GM12892 (cell line): ENCODE results near the gene ADAM17.
"Not testable (repeated sequence)": the region's sequence is repeated elsewhere in the genome, so short reads cannot be mapped to it uniquely, and the experiment has no call there.

Experiments
- DNase-seq: peaks from one replicate; pipeline ENCODE4 v3.0.0; 2011; ENCODE audit not compliant: insufficient read length
- FAIRE-seq: peaks from 2 replicates; lab custom pipeline; 2011; peaks lifted over from hg19 to GRCh38; lab: Jason Lieb, UNC
- POLR2A ChIP-seq: IDR thresholded peaks from 2 replicates; pipeline ENCODE4 v1.6.1; 2011; ENCODE audit warnings: low read depth, low read length, control low read depth
- POLR2AphosphoS5 ChIP-seq: IDR thresholded peaks from 2 replicates; pipeline ENCODE4 v1.6.1; 2011; ENCODE audit warnings: low read depth, low read length, control low read depth
- TAF1 ChIP-seq: IDR thresholded peaks from 2 replicates; pipeline ENCODE4 v1.6.1; 2011; ENCODE audit warnings: low read depth, mild to moderate bottlenecking, control low read depth, low read length, borderline replicate concordance

Gene ADAM17

GRCh38 chr2:9556121-9556743, 602 bp upstream of the ADAM17 start:
- FAIRE-seq, result peak; percentile 81

GRCh38 chr2:9554921-9555296, 721 bp downstream of the ADAM17 start:
- no peak for TF ChIP-seq POLR2AphosphoS5
- TF ChIP-seq TAF1, result no peak
- no peak for TF ChIP-seq POLR2A
- FAIRE-seq, result peak; percentile 5
- DNase-seq, result no peak

More at GRCh38 chr2:9556121-9556743, 602 bp upstream of the ADAM17 start:
- TF ChIP-seq TAF1 (no peak), POLR2AphosphoS5 (no peak), POLR2A (no peak)
- DNase-seq, result no peak

- DNase-seq, result no peak
- TF ChIP-seq TAF1, result no peak
- TF ChIP-seq POLR2AphosphoS5, result no peak
- FAIRE-seq, result peak; percentile 21
Observed at GRCh38 chr2:9552219-9553178, 3.1 kb downstream of the ADAM17 start.

GRCh38 chr2:9550859-9551391, 4.7 kb downstream of the ADAM17 start:
- not testable (repeated sequence) for FAIRE-seq, DNase-seq

GRCh38 chr2:9549420-9549819, 6.2 kb downstream of the ADAM17 start:
- TF ChIP-seq POLR2A, result no peak
- TF ChIP-seq POLR2AphosphoS5, result no peak
- no peak for TF ChIP-seq TAF1
- DNase-seq (no peak), FAIRE-seq (peak; percentile 56)

- FAIRE-seq (peak; percentile 67), DNase-seq (no peak)
- TF ChIP-seq TAF1 (no peak), POLR2A (no peak), POLR2AphosphoS5 (no peak)
Observed at GRCh38 chr2:9548506-9548905, 7.1 kb downstream of the ADAM17 start.

GRCh38 chr2:9547262-9547991, 8.2 kb downstream of the ADAM17 start:
- no peak for FAIRE-seq
- no peak for DNase-seq
- no peak for TF ChIP-seq TAF1
- TF ChIP-seq POLR2AphosphoS5, result no peak
- TF ChIP-seq POLR2A, result no peak

GRCh38 chr2:9545502-9545901, 10.1 kb downstream of the ADAM17 start:
- FAIRE-seq (no peak), DNase-seq (no peak)
- TF ChIP-seq TAF1, result no peak

GRCh38 chr2:9543557-9543956, 12.1 kb downstream of the ADAM17 start:
- FAIRE-seq, result peak; percentile 46
- DNase-seq, result no peak
- no peak for TF ChIP-seq POLR2A
- TF ChIP-seq POLR2AphosphoS5, result no peak
- no peak for TF ChIP-seq TAF1

- no peak for FAIRE-seq
Observed at GRCh38 chr2:9539531-9539930, 16.1 kb downstream of the ADAM17 start.

GRCh38 chr2:9538000-9538507, 17.6 kb downstream of the ADAM17 start:
- FAIRE-seq (no peak), DNase-seq (no peak)
- TF ChIP-seq TAF1 (no peak), POLR2AphosphoS5 (no peak), POLR2A (no peak)

More at GRCh38 chr2:9539531-9539930, 16.1 kb downstream of the ADAM17 start:
- DNase-seq, result no peak
- TF ChIP-seq POLR2AphosphoS5 (no peak), TAF1 (no peak), POLR2A (no peak)
